ENCODE results near the gene SMIM7. TPM values are rescaled to one million over a fixed set of nuclear protein-coding genes. Genes with fewer than 3 reads are reported as not detected.

The SMIM7 gene
- total and polyA plus RNA-seq, 2 of the 13 experiments (the other 11 are each of a cell fraction or from before 2014, with no cell fraction given) = 55.7 to 74.9 TPM

Other genes with a start within 250 kb of the SMIM7 start
- gene EPS15L1, start 188.2 kb downstream of the SMIM7 start, total RNA-seq (2016; rRNA removed; fragmentation: Illumina TruSeq; extraction: Trizol) = 7.0 and 8.6 TPM in 2 replicates
- 14.0 and 16.5 TPM in 2 replicates for gene EPS15L1, start 188.2 kb downstream of the SMIM7 start, polyA plus RNA-seq (2011; rRNA removed)
- not detected in 2 replicates for gene CALR3, start 164.0 kb downstream of the SMIM7 start, total RNA-seq (2016; rRNA removed; fragmentation: Illumina TruSeq; extraction: Trizol)
- not detected in 2 replicates for gene CALR3, start 164.0 kb downstream of the SMIM7 start, polyA plus RNA-seq (2011; rRNA removed)
- gene C19orf44, start 163.8 kb downstream of the SMIM7 start, total RNA-seq (2016; rRNA removed; fragmentation: Illumina TruSeq; extraction: Trizol) = 3.6 and 4.3 TPM in 2 replicates
- 3.2 and 4.1 TPM in 2 replicates for gene C19orf44, start 163.8 kb downstream of the SMIM7 start, polyA plus RNA-seq (2011; rRNA removed)
- 4.3 and 9.1 TPM in 2 replicates for gene CHERP, start 117.7 kb downstream of the SMIM7 start, total RNA-seq (2016; rRNA removed; fragmentation: Illumina TruSeq; extraction: Trizol)
- 5.4 and 5.9 TPM in 2 replicates for gene CHERP, start 117.7 kb downstream of the SMIM7 start, polyA plus RNA-seq (2011; rRNA removed)
- gene SLC35E1, start 87.7 kb downstream of the SMIM7 start, total RNA-seq (2016; rRNA removed; fragmentation: Illumina TruSeq; extraction: Trizol) = 17.2 and 21.2 TPM in 2 replicates
- 46.5 and 48.0 TPM in 2 replicates for gene SLC35E1, start 87.7 kb downstream of the SMIM7 start, polyA plus RNA-seq (2011; rRNA removed)
- gene MED26, start 31.9 kb downstream of the SMIM7 start, total RNA-seq (2016; rRNA removed; fragmentation: Illumina TruSeq; extraction: Trizol) = 3.3 and 3.8 TPM in 2 replicates
- gene MED26, start 31.9 kb downstream of the SMIM7 start, polyA plus RNA-seq (2011; rRNA removed) = 3.3 and 3.5 TPM in 2 replicates
- gene TMEM38A, start 995 bp upstream of the SMIM7 start, total RNA-seq (2016; rRNA removed; fragmentation: Illumina TruSeq; extraction: Trizol) = 1.7 and 4.8 TPM in 2 replicates
- 6.8 and 7.7 TPM in 2 replicates for gene TMEM38A, start 995 bp upstream of the SMIM7 start, polyA plus RNA-seq (2011; rRNA removed)
- not detected in 2 replicates for gene NWD1, start 59.7 kb upstream of the SMIM7 start, total RNA-seq (2016; rRNA removed; fragmentation: Illumina TruSeq; extraction: Trizol)
- gene NWD1, start 59.7 kb upstream of the SMIM7 start, polyA plus RNA-seq (2011; rRNA removed) = not detected in 2 replicates
- gene SIN3B, start 169.3 kb upstream of the SMIM7 start, total RNA-seq (2016; rRNA removed; fragmentation: Illumina TruSeq; extraction: Trizol) = 7.9 and 12.9 TPM in 2 replicates
- 25.7 and 35.8 TPM in 2 replicates for gene SIN3B, start 169.3 kb upstream of the SMIM7 start, polyA plus RNA-seq (2011; rRNA removed)
- not detected in 2 replicates for gene F2RL3, start 228.9 kb upstream of the SMIM7 start, total RNA-seq (2016; rRNA removed; fragmentation: Illumina TruSeq; extraction: Trizol)
- gene F2RL3, start 228.9 kb upstream of the SMIM7 start, polyA plus RNA-seq (2011; rRNA removed) = not detected in 2 replicates